RWPE2 (cell line): ENCODE measurements around the gene CORO2B.

Experiments used
- ATAC-seq: fragments of 200-7000 bp; cut with Tn5 transposase; 3 replicates; pipeline ENCODE4 v1.9.1; 2021; ENCODE audit warnings: low read depth
- DNase-seq: peaks from one replicate; pipeline ENCODE4 v3.0.0-alpha.2; 2020; ENCODE audit warnings: low spot score
- H3K27ac ChIP-seq: fragments of 450-650 bp; 2 replicates; pipeline ENCODE4 v1.5.1; 2017; ENCODE audit warnings: mild to moderate bottlenecking; ENCODE audit not compliant: poor library complexity, severe bottlenecking
- H3K27me3 ChIP-seq: fragments of 250-450 bp; sonication (Bioruptor Pico); 2 replicates; pipeline ENCODE4 v1.5.1; 2021; ENCODE audit warnings: mild to moderate bottlenecking, moderate library complexity; ENCODE audit not compliant: insufficient read depth, poor library complexity, severe bottlenecking
- H3K36me3 ChIP-seq: fragments of 250-450 bp; sonication (Bioruptor Pico); 2 replicates; pipeline ENCODE4 v1.5.1; 2020; ENCODE audit warnings: low read depth, mild to moderate bottlenecking, moderate library complexity
- H3K4me1 ChIP-seq: fragments of 250-450 bp; sonication (Bioruptor Pico); 2 replicates; pipeline ENCODE4 v1.5.1; 2021; ENCODE audit warnings: mild to moderate bottlenecking, moderate library complexity; ENCODE audit not compliant: insufficient read depth, poor library complexity, severe bottlenecking
- H3K4me3 ChIP-seq: fragments of 250-450 bp; sonication (Bioruptor Pico); 2 replicates; pipeline ENCODE4 v1.5.1; 2021; ENCODE audit warnings: mild to moderate bottlenecking, moderate library complexity; ENCODE audit not compliant: severe bottlenecking
- H3K9me3 ChIP-seq: fragments of 250-450 bp; sonication (Bioruptor Pico); 2 replicates; pipeline ENCODE4 v1.5.1; 2021; ENCODE audit warnings: mild to moderate bottlenecking, moderate library complexity; ENCODE audit not compliant: severe bottlenecking
- CTCF ChIP-seq: fragments of 450-650 bp; IDR thresholded peaks from one replicate; pipeline ENCODE4 v1.5.1; 2017; ENCODE audit warnings: mild to moderate bottlenecking, moderate library complexity; ENCODE audit not compliant: poor library complexity, severe bottlenecking

Gene CORO2B

GRCh38 chr15:68627476-68627875 is 48.7 kb downstream of the CORO2B start:
- no peaks in the 10 kb centered on the region for H3K36me3 ChIP-seq
- no peak; the same call in 2 of the 3 replicates for ATAC-seq
- H3K4me3 ChIP-seq, result no peak overlapping the region
- no peak overlapping the region for H3K27ac ChIP-seq
- no peak for DNase-seq
- no peaks in the 10 kb centered on the region for H3K9me3 ChIP-seq
- H3K4me1 ChIP-seq, result no peaks in the 10 kb centered on the region
- TF ChIP-seq CTCF, result no peak
- H3K27me3 ChIP-seq, result no peaks in the 10 kb centered on the region

GRCh38 chr15:68627995-68628394 is 49.2 kb downstream of the CORO2B start:
- ATAC-seq, result no peak
- Histone ChIP-seq H3K27me3 (no peaks in the 10 kb centered on the region), H3K27ac (no peak overlapping the region), H3K36me3 (no peaks in the 10 kb centered on the region), H3K4me1 (no peaks in the 10 kb centered on the region), H3K4me3 (no peak overlapping the region), H3K9me3 (no peaks in the 10 kb centered on the region)
- TF ChIP-seq CTCF, result no peak
- no peak for DNase-seq

GRCh38 chr15:68629519-68630210 is 50.9 kb downstream of the CORO2B start:
- Histone ChIP-seq H3K4me1 (no peaks in the 10 kb centered on the region), H3K4me3 (no peak overlapping the region), H3K27ac (no peak overlapping the region), H3K9me3 (no peaks in the 10 kb centered on the region), H3K36me3 (no peaks in the 10 kb centered on the region), H3K27me3 (no peaks in the 10 kb centered on the region)
- DNase-seq (no peak), ATAC-seq (no peak)
- no peak for TF ChIP-seq CTCF

- DNase-seq (no peak), ATAC-seq (no peak)
- Histone ChIP-seq H3K4me1 (no peaks in the 10 kb centered on the region), H3K4me3 (no peak overlapping the region), H3K27me3 (no peaks in the 10 kb centered on the region), H3K36me3 (no peaks in the 10 kb centered on the region), H3K9me3 (no peaks in the 10 kb centered on the region), H3K27ac (no peak overlapping the region)
- TF ChIP-seq CTCF, result no peak
Measured at GRCh38 chr15:68630211-68630555, 51.4 kb downstream of the CORO2B start.

GRCh38 chr15:68630836-68631235 is 52.0 kb downstream of the CORO2B start:
- Histone ChIP-seq H3K27me3 (no peaks in the 10 kb centered on the region), H3K9me3 (no peaks in the 10 kb centered on the region), H3K27ac (no peak overlapping the region), H3K36me3 (no peaks in the 10 kb centered on the region), H3K4me1 (no peaks in the 10 kb centered on the region), H3K4me3 (no peak overlapping the region)
- ATAC-seq, result no peak
- TF ChIP-seq CTCF, result no peak
- no peak for DNase-seq
